Activated effector memory CD4-positive, alpha-beta T cell treated with Interleukin-2 at 50 U/mL for 16 hours (primary cell): ENCODE data around the gene LENG8.
"Not testable (repeated sequence)": the region's sequence is repeated elsewhere in the genome, so short reads cannot be mapped to it uniquely, and the experiment has no call there.

Experiments
- DNase-seq: peaks from one replicate; pipeline ENCODE4 v3.0.0-alpha.2; 2020

LENG8 gene

DNA sequence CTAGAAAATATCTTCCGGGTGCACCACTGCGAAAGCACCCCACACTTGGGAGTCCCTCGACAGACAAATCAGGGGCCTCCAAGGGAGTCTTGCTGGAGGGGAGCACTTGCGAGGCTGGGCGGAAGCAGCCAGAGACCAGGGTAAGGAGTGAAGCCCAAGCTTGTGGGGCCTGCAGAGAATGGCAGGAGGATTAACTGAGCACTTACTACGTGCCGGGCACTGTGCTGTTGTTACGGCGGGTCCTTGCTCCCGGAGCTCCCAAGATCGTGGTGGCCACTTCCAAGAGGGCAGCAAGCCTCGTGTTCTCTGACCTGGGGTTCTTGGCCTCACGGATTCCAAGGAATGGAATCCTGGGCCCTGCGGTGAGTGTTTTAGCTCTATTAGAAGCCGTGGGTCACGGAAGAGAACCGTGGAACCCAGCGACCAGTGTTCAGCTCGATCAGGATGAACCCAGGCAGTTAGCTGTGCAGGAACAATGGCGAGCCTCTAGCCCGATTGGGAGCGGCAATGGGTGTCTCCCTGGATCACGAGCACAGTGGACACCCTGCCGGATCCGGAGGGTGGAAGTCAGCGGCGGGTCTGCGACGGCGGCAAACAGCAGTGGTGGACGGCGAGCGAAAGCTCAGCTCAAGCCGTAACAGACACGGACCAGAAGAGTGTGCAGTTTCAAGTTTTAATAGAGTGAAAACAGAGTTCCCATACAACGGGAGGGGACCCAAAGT is 24.2 kb upstream of the LENG8 start:
- DNase-seq, result no peak

DNA sequence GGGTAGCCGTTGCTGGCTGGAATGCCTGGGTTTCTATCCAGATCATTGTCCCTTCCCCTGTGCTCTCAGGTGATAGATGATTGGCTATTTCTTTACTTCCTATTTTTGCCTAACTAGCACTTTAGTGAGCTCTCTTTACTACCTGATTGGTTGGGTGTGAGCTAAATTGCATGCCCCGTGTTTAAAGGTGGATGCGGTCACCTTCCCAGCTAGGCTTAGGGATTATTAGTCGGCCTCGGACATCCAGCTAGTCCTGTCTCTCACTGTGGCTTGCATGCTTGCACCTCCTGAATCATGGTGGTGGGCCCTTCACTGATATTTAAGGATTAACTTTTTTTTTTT is 23.6 kb upstream of the LENG8 start:
- DNase-seq, result no peak

DNA sequence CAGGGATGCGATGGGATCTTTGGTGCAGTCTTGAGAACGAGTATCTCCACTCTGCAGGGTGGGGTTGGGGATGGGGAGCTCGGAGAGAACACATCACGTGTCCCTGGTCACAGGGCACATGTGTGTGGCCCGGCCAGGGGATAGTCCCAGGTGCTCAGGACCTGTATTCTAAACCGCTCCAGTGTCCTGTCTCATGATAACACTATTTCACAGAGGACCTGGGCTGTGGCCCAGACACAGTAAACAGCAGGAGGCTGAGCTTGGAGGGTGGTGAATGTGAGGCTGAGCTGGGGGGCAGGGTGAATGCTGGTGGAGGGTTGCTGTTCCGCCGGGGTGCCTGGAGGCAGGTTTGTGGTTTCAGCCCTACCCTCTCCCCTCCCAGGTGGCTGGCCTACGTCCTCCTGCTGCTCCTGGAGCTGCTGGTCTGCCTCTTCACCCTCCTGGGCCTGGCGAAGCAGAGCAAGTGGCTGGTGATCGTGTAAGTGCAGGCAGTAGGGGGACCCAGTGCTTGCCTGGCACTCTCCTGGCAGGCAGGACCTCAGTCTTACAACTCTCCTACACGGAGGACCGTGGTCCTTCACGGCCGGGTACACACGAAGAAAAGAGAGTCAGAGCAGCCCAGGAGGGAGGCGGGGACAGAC is 22.6 kb upstream of the LENG8 start:
- no peak for DNase-seq

DNA sequence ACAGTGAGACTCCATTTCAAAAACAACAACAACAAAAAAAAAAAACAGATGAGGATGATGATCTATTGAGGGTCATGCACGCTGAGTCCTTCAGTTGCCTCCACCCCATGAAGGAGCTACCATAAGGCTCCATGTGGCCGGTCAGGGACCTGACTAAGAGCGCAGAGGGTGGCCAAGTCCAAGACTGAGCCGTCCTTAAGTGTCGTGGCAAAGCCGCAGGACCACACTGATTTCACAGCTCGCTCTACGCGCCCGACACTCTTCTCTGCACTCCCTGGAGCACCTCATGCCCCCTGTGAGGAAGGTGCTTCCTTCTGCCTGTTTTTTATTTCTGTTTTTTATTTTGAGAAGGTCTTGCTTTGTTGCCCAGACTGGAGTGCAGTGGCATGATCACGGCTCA is 21.4 kb upstream of the LENG8 start:
- no peak for DNase-seq

DNA sequence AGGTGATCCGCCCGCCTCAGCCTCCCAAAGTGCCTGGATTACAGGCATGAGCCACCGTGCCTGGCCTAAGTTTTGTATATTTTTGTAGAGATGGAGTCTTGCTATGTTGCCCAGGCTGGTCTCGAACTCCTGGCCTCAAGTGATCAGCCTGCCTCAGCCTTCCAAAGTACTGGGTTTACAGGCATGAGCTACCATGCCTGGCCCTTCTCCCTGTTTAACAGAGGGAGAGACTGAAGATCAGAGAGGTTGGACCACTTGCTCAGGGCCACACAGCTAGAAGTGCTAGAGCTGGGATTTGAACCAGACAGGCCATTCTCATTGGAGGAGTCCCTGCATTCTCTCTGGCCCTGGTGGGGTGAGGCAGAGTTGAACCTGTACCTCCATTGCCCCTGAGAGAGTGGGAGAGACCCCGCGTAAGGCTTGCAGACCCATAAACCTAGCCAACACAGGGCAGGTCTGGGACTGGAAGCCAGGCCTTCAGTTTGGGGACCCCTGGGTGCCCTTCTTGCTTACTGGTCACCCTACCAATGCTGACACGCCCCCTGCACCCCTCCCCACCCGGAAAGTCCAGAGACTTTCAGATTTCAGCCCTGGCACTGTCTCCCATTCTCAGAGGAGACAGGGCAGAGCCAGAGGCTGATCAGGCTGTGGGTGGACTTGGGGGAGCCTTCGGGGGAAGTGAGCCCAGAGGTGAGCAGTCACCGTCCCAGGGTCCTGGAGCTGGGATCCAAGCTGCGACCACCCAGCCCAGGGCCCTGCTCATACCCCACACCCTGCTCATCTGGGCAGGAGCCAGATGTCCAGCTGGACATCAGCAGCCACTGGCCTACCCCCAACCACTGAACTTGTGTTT is 20.4 kb upstream of the LENG8 start:
- DNase-seq, result no peak

DNA sequence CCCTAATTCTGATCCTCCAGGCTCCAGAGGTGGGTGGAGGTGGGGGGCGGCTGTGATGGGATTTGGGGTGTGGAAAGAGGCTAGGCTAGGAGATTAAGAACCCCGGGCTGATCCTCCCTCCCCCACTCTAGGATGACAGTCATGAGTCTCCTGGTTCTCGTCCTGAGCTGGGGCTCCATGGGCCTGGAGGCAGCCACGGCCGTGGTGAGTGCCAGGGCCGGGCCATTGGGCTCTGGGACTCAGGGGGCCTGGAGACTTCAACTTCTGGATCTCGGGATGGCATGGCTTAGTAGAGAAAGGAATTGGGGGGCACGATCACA is 19.9 kb upstream of the LENG8 start:
- DNase-seq, result no peak

DNA sequence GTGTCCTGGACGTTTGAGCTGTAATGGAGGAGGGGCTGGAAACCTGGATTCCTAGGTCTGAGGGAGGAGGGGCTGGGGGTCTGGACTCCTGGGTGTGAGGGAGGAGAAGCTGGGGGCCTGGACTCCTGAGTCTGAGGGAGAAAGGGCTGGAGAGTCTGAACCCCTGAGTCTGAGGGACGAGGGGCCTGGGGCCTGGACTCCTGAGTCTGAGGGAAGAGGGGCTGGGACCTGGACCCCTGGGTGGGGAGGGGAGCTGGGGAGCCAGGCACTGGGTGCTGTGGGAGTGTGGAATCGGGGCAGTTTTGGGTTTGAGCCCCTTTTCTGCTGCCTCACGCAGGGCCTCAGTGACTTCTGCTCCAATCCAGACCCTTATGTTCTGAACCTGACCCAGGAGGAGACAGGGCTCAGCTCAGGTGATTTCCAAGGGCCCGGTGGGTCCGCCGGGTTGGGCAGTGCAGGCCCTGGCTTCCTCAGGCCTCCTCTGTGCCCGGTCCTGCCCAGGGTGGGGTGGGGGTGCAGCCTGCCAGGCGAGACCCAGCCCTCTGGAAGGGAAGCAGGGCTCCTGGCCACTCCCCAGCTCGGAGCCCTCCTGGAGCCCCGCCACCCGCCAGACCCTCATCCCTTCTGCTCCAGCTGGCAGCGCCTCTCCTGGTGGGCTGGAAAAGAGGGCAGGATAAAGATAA is 19.3 kb upstream of the LENG8 start:
- DNase-seq, result no peak

DNA sequence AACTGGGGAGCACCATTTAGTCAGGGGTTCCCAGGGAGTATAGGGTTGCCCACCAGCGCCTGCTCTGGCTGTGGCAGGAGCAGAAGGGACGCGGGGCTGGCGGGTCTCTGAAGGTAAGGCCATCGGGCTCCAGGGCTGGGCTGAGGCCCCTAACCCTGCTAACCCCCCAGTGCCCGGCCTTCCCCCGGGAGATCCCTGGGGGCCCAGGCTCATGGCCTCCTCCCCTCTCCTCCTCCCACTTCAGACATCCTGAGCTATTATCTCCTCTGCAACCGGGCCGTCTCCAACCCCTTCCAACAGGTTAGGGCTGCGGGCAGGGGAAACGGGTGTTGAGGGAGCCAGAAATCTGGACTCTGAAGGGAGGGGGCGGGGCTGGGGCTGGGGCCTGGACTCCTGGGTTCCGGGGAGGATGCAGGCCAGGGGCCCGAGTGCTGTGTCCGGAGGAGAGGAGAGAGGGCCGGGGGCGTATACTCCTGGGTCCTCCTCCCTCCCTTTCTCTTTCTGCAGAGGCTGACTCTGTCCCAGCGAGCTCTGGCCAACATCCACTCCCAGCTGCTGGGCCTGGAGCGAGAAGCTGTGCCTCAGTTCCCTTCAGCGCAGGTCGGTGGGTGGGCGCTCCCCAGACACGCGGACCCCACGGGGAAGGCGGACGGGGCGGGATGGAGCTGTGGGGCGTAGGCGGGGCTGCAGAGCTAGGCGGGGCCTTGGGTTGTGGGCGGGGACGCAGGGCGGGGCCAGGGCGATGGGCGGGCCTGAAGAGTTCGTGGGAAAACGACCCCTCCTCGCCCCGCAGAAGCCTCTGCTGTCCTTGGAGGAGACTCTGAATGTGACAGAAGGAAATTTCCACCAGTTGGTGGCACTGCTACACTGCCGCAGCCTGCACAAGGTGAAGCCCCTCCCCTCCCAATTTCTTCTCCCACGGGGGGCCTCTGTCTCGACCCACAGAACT is 18.4 kb upstream of the LENG8 start:
- no peak for DNase-seq

DNA sequence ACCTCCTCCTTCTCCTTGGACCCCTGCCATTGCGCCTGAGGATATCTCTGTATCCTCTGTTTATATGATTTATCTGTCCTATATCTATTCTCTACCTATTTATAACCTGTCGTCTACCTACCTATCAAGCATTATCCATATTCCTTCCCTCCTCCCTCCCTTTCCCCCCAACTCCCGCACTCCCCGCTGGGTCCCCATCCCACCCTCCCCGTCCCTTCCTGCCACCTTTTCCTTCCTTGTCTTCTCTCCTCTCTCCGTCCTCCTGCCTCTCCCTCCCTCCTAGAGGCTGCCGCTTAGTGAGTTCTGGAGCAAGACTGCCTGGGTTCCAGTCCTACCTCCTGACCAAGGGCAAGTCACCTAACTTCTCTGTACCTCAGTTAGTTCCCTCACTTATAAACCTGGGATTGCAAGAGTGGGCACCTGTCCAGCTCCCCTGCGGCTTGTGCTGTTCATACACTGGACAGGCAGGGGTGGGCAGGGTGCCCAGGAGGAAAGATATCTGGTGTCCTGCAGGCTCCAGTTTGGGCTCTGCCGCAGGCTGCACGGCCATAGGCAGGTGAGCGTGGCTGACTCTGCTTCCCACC is 17.7 kb upstream of the LENG8 start:
- no peak for DNase-seq

DNA sequence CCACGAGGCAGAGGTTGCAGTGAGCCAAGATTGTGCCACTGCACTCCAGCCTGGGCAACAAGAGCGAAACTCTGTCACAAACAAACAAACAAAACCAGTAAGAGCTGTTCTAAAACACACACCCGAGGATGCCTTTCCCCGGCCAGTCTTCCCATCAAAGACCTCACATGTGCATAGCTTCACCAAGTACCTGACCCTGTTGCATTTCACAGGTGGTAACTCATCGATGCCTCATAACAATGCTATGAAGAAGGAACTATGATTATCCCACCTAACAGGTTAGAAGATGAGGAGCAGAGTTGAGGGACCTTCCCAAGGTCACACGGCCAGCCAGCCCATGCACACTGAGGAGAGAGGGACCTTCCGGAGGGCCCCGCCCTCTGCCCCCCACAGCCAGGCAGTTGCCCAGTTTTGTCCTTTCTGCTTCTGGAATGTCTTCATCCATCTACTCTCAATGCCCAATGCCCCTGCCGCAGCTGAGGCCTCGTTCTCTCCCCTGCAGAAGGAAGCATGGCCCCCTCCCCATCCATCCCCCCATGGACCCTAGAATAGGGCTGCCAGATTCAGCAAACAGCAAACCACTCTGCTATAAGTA is 16.8 kb upstream of the LENG8 start:
- DNase-seq, result no peak

DNA sequence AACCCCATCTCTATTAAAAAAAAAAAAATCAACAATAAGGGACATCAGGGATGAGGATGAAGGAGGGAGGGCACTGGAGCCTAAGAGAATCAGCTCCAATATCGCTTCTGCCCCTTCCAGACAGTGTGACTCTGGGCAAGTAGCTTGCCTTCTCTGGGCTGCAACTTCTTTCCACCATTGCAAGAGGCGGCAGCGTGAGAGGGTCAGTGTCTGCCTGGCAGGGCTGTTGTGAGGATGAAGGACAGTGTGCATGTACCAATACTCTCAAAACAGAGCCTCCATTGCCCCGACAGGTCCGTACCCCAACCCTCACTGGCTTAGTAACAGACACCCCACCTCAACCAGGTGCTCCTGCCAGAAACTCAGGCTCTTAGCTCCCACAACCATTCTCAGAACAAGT is 15.3 kb upstream of the LENG8 start:
- DNase-seq, result no peak

DNA sequence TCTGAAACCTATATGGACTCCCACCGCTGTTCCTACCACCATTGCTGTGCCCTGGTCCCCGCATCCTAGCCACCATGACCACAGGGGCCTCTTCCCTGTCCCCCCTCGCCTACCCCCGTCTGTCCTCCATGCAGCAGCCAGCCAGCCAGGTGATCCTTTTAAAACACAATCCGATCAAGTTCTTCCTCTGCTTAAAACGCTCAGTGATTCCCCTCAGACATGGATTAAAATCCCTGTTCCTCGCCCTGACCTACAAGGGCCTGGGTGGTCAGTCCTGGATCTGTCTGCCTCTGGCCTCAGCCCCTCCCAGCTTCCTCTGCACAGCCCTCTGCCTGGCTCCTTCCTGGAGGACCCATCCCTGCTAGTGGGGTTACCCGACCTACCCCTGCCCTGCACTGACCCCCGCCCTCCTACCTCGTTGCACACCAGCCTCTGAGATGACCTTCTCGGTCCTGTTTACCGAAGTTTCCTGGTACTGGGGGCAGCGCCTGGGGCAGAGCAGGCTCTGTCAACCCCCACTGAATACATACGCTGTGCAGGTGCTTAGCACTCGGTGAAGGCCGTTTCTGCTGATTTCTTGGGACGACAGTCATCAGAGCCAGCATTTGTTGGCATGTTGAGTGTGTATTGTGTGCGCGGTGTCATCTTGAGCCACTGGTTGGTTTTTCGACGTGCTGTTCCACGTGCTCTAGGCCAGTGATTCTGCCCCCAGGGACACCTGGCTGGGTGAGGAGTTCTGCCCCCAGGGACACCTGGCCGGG is 14.7 kb upstream of the LENG8 start:
- DNase-seq, result no peak

DNA sequence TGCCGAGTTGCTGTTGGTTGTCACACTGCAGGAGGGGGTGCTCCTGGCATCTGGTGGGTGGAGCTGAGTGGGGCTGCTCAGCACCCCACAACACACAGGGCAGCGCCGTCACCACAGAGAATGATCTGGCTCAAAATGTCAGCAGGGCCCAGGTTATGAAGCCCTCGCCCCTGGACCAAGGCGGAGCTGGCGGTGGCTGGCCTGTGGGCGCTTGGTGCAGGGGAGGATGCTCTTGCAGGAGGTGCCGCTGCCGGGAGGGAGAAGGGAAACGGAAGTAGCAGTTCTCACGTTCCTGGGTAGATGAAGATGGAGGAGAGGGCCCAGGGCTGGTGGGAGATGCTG is 14.2 kb upstream of the LENG8 start:
- no peak for DNase-seq

DNA sequence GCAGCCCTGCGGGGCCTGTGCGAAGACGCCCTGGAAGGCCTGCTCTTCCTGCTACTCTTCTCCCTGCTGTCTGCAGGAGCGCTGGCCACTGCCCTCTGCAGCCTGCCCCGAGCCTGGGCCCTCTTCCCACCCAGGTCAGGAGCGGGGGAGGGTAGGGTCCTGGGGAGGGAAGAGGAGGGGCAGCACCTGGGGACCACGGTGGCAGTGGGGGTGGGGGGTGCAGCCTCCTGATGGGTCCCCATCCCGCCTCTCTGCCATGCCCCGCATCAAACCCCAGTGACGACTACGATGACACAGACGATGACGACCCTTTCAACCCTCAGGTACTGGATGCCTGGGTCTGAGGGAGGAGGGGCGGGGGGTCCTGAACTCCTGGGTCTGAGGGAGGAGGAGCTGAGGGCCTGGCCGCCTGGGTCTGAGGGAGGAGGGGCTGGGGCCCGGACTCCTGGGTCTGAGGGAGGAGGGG is 13.4 kb upstream of the LENG8 start:
- DNase-seq, result no peak

DNA sequence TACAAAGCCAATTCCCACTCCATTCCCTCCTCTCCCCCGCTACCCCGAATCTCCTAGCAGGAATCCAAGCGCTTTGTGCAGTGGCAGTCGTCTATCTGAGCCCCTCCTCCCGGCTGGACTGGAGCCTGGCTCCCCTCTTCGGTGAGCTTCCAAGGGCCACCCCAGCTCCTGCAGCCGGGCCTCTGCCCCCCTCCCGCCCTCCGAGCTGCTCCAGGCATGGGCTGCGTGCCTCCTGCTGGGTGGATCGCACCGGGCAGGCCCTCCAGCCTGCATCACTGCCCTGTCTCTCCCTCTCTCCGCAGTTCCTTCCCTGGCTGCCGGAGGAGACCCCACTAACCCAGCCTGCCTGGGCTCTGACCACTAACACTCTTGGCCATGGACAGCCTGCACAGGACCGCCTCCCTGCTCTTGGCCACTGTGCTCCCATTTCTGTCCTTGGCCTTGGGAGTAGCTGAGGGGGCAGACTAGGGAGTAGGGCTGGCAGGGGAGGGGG is 12.9 kb upstream of the LENG8 start:
- DNase-seq, result no peak

DNA sequence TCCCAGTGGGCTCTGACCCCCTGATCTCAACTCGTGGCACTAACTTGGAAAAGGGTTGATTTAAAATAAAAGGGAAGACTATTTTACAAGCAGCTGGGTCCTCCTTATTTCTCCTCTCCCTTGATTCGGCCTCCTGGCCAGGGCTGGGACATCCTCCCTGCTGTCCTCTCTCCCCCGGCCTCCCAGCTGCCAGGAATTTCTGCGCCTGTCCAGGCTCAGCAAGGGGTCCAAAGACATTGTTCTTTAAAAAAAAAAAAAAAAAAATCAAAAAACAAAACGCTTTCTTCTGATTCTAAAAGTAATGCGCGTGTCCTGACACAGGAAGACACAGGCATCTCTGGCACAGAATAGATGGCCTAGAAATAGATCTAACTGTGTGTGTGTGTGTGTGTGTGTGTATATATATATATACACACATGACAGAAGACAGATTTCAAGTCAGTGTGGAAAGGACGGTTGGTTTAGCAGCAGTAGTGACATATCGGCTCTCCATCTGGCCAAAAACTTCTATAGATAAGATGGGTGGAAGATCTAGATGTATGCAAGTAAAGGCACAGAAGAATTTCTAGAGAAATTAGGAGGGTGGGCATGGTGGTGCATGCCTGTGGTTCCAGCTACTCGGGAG is 12.3 kb upstream of the LENG8 start:
- no peak for DNase-seq

DNA sequence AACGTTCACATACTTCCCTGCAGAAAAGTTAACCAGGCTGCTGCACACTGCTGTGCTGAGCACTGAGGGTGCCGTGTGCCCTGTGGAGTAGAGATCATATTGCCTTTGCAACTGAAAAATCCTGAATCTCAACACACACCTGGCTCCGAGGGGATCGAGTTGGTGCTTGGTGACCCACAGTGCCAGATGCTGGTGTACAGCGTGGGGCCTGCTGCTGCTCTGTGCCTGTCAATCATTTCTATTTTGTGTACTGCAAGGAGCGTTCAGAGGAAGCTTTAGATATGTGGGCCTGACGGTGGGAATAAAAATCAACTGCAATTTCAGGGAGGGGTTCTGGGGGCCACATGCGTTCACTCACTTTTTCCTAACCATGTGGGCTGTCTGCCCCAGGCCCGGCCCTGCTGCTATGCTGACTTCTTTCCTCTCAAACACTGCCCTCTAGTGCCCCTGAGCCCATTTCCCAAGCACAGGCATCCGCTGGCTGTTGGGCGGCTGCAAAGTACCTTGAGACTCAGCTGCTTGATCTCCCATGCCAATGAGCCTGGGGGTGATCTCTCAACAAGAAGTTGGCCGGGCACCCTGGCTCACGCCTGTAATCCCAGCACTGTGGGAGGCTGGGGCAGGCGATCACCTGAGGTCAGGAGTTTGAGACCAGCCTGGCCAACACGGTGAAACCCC is 9.7 kb upstream of the LENG8 start:
- no peak for DNase-seq

DNA sequence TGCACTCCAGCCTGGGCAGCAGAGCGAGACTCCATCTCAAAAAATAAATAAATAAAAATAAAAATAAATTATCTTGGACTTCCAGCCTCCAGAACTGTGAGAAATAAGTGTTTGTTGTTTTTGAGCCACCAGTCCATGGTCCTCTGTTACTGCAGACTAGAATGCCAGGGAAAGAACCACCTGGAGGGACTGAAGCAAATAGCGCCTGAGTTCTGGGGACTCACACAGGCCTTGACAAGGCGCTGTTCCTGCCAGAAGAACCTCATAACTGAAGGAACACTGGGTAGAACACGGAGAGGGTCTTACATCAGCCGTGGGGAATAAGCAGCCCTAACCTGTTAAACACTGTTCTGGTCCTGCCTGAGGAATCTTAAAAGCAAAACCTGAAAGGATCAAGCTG is 8.4 kb upstream of the LENG8 start:
- no peak for DNase-seq

DNA sequence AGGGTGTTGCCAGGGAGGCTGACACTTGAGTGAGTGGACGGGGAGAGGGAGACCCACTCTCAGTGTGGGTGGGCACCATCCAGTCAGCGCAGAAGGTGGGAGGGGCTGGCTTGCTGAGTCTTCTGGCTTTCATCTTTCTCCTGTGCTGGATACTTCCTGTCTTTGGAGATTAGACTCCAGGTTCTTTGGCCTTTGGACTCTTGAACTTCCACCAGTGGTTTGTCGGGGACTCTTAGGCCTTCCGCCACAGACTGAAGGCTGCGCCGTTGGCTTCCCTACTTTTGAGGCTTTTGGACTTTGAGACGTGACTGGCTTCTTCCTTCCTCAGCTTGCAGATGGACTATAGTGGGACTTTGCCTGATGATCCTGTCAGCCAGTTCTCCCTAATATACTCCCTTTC is 4.3 kb upstream of the LENG8 start:
- no peak for DNase-seq

DNA sequence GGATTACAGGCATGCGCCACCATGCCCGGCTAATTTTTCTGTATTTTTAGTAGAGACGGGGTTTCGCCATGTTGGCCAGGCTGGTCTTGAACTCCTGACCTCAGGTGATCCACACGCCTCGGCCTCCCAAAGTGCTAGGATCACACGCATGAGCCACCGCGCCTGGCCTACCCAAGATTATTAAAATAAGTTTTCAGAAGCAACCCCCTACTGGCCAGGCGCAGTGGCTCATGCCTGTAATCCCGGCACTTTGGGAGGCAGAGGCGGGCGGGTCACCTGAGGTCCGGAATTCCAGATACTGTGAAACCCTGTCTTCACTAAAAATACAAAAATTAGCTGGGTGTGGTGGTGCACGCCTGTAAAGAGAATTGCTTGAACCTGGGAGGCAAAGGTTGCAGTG is 2.6 kb upstream of the LENG8 start:
- not testable (repeated sequence) for DNase-seq
